NCI-H1092 treated with DMSO at 0.1 percent for 48 hours (cell line): ENCODE data around the gene DDIAS.
"Not testable (repeated sequence)": the region's sequence is repeated elsewhere in the genome, so short reads cannot be mapped to it uniquely, and the experiment has no call there.

Source experiments
- DNase-seq: peaks from one replicate; lab custom pipeline; 2025; lab: John Stamatoyannopoulos, UW

The DDIAS gene

GRCh38 chr11:82971519-82971946 is 70.0 kb downstream of the DDIAS start:
- DNase-seq: not testable (repeated sequence)

GRCh38 chr11:82972103-82972502 is 70.6 kb downstream of the DDIAS start:
- DNase-seq: no peak

- no peak for DNase-seq
Observed at GRCh38 chr11:82974135-82974534, 72.6 kb downstream of the DDIAS start.

GRCh38 chr11:82974851-82975250 is 73.3 kb downstream of the DDIAS start:
- no peak for DNase-seq

GRCh38 chr11:82975882-82976281 is 74.3 kb downstream of the DDIAS start:
- no peak for DNase-seq

- DNase-seq: no peak
Observed at GRCh38 chr11:82976786-82977185, 75.2 kb downstream of the DDIAS start.

GRCh38 chr11:82978422-82979099 is 77.0 kb downstream of the DDIAS start:
- no peak for DNase-seq

- DNase-seq: no peak
Observed at GRCh38 chr11:82979824-82980223, 78.3 kb downstream of the DDIAS start.

- no peak for DNase-seq
Observed at GRCh38 chr11:82980292-82980691, 78.8 kb downstream of the DDIAS start.

- no peak for DNase-seq
Observed at GRCh38 chr11:82980947-82981346, 79.4 kb downstream of the DDIAS start.

- no peak for DNase-seq
Observed at GRCh38 chr11:82981852-82982251, 80.3 kb downstream of the DDIAS start.
